Stimulated activated CD4-positive, alpha-beta T cell treated with anti-CD3 and anti-CD28 coated beads, Interleukin-1b, Interleukin-23, amount 100 ng/mL, for 24 hours (primary cell): Measurements from ENCODE around the gene NRG4.
"Not testable (repeated sequence)": the region's sequence is repeated elsewhere in the genome, so short reads cannot be mapped to it uniquely, and the experiment has no call there.

Experiments used
- DNase-seq, 4 experiments: peaks; one replicate each; pipeline ENCODE4 v3.0.0-alpha.2; 2020; ENCODE audit warnings: low read depth in 4 of 4, low spot score in 1 of 4

NRG4 gene

GRCh38 chr15:76011627-76012551, at the start of gene NRG4:
NRG4 (minus strand) TSS chr15:76012424; CDS start chr15:76011230, 1,194 bp downstream.
- no peak for DNase-seq

GRCh38 chr15:76061700-76062099, 49.5 kb upstream of the NRG4 start:
- DNase-seq: no peak

- DNase-seq: no peak
Measured at GRCh38 chr15:76060118-76060989, 48.1 kb upstream of the NRG4 start.

- DNase-seq: no peak
Measured at GRCh38 chr15:76059320-76060117, 47.3 kb upstream of the NRG4 start, which contains the start of gene TMEM266. TMEM266 (plus strand) TSS chr15:76059985; CDS start chr15:76134264, 74,279 bp downstream.

GRCh38 chr15:76058714-76059319, 46.6 kb upstream of the NRG4 start:
- no peak for DNase-seq

GRCh38 chr15:76057332-76058000, 45.2 kb upstream of the NRG4 start:
- DNase-seq: peak in 1 of 4 experiments; percentile 30

- no peak for DNase-seq
Measured at GRCh38 chr15:76056931-76057330, 44.7 kb upstream of the NRG4 start.

GRCh38 chr15:76054201-76054600, 42.0 kb upstream of the NRG4 start:
- DNase-seq: not testable (repeated sequence)

GRCh38 chr15:76038512-76038911, 26.3 kb upstream of the NRG4 start:
- DNase-seq: no peak

GRCh38 chr15:76035593-76035992, 23.4 kb upstream of the NRG4 start:
- DNase-seq: no peak

- no peak for DNase-seq
Measured at GRCh38 chr15:76034111-76034510, 21.9 kb upstream of the NRG4 start.

GRCh38 chr15:76033438-76033837, 21.2 kb upstream of the NRG4 start:
- no peak for DNase-seq

GRCh38 chr15:76032046-76032445, 19.8 kb upstream of the NRG4 start:
- DNase-seq: no peak

- DNase-seq: no peak
Measured at GRCh38 chr15:76024021-76024768, 12.0 kb upstream of the NRG4 start.

GRCh38 chr15:76013470-76013869, 1.2 kb upstream of the NRG4 start:
- DNase-seq: not testable (repeated sequence)

- DNase-seq: no peak
Measured at GRCh38 chr15:76010613-76011012, 1.6 kb downstream of the NRG4 start.

GRCh38 chr15:76006136-76006778, 6.0 kb downstream of the NRG4 start:
- DNase-seq: no peak

- no peak for DNase-seq
Measured at GRCh38 chr15:76003364-76003763, 8.9 kb downstream of the NRG4 start.

GRCh38 chr15:75995611-75996010, 16.6 kb downstream of the NRG4 start:
- no peak for DNase-seq
